D341Med (cell line): ENCODE measurements around the gene NME7.
"Not testable (repeated sequence)": the region's sequence is repeated elsewhere in the genome, so short reads cannot be mapped to it uniquely, and the experiment has no call there.

Experiments
- DNase-seq: peaks from one replicate; pipeline ENCODE4 v3.0.0; 2012; ENCODE audit warnings: low spot score

Gene NME7

GRCh38 chr1:169217636-169218035 lies 150.0 kb downstream of the NME7 start:
- DNase-seq = no peak

GRCh38 chr1:169214598-169214997 lies 153.0 kb downstream of the NME7 start:
- DNase-seq = no peak

- DNase-seq = no peak
Measured at GRCh38 chr1:169212088-169212487, 155.5 kb downstream of the NME7 start.

GRCh38 chr1:169207797-169208520 lies 159.6 kb downstream of the NME7 start:
- no peak for DNase-seq

GRCh38 chr1:169204157-169204556 lies 163.4 kb downstream of the NME7 start:
- no peak for DNase-seq

GRCh38 chr1:169202791-169203665 lies 164.6 kb downstream of the NME7 start:
- DNase-seq = no peak

GRCh38 chr1:169201084-169201619 lies 166.4 kb downstream of the NME7 start:
- no peak for DNase-seq

GRCh38 chr1:169200319-169200718 lies 167.3 kb downstream of the NME7 start:
- DNase-seq = no peak

- DNase-seq = no peak
Measured at GRCh38 chr1:169196581-169196980, 171.0 kb downstream of the NME7 start.

- DNase-seq = no peak
Measured at GRCh38 chr1:169196161-169196560, 171.4 kb downstream of the NME7 start.

- DNase-seq = no peak
Measured at GRCh38 chr1:169193191-169193850, 174.3 kb downstream of the NME7 start.

GRCh38 chr1:169186106-169186505 lies 181.5 kb downstream of the NME7 start:
- no peak for DNase-seq

GRCh38 chr1:169184812-169185211 lies 182.8 kb downstream of the NME7 start:
- DNase-seq = no peak

- no peak for DNase-seq
Measured at GRCh38 chr1:169180174-169180573, 187.4 kb downstream of the NME7 start.

GRCh38 chr1:169179431-169179830 lies 188.2 kb downstream of the NME7 start:
- not testable (repeated sequence) for DNase-seq

- DNase-seq = no peak
Measured at GRCh38 chr1:169175461-169175860, 192.1 kb downstream of the NME7 start.

- no peak for DNase-seq
Measured at GRCh38 chr1:169163059-169163458, 204.5 kb downstream of the NME7 start.

GRCh38 chr1:169161496-169162194 lies 206.0 kb downstream of the NME7 start:
- no peak for DNase-seq

GRCh38 chr1:169160845-169161495 lies 206.6 kb downstream of the NME7 start:
- no peak for DNase-seq

- DNase-seq = no peak
Measured at GRCh38 chr1:169156580-169156979, 211.0 kb downstream of the NME7 start.

- no peak for DNase-seq
Measured at GRCh38 chr1:169155675-169156074, 211.9 kb downstream of the NME7 start.
